ENCODE measurements around the gene GSTO2. TPM values are rescaled to one million over a fixed set of nuclear protein-coding genes. Genes with fewer than 3 reads are reported as not detected.

The GSTO2 gene
- total RNA-seq, 4 donors from 2014 or later = 0.71 to 2.3 (median 1.4) TPM; not detected in 1

- in situ Hi-C loops (cut with MboI; ENCODE audit: low sequenced_read_pairs in 4 of 4) (no loop called here), intact Hi-C loops (cut with DNase I; ENCODE audit: low total_unique reads) (loop anchor here (2.0 to 10.0 kb wide), 4 partner anchors 132 to 336 kb away; partner anchors contain the start of genes SFR1, SLK and STN1)
- DNase-seq (peak; percentile 65 to 74), ATAC-seq (peak; percentile 68)
- H3K36me3 ChIP-seq = peaks cover 0 to 21% of the 10 kb centered on the region in 2 donors
- no peaks in the 10 kb centered on the region for H3K27me3 ChIP-seq
- H3K4me3 ChIP-seq = peak within 1 kb of the TSS; percentile 75 to 87 (median 82)
- H3K27ac ChIP-seq = peak within 1 kb of the TSS; percentile 89 to 96 (median 94)
- H3K4me1 ChIP-seq = peaks cover 27 to 32% of the 10 kb centered on the region in 2 donors
- H3K9me3 ChIP-seq = no peaks in the 10 kb centered on the region
- TF ChIP-seq CTCF (IDR thresholded peaks at IDR 0.05 in 4 of 5, conservative IDR thresholded peaks at IDR 0.05 in 1 of 5) = peak in 1 of 5 experiments; percentile 16
- TF ChIP-seq POLR2A (IDR thresholded peaks at IDR 0.05) = peak; percentile 64 to 71
Measured at GRCh38 chr10:104254493-104255310, 14.3 kb upstream of the GSTO2 start, which contains the start of gene GSTO1. TSS of gene GSTO1 (plus strand) at chr10:104254892. CDS start at chr10:104254929, 37 bp downstream.

- H3K4me1 ChIP-seq = peaks cover 28 to 37% of the 10 kb centered on the region in 2 donors
- peaks cover 0 to 28% of the 10 kb centered on the region in 2 donors for H3K36me3 ChIP-seq
- TF ChIP-seq POLR2A (IDR thresholded peaks at IDR 0.05) (peak; percentile 76 to 88), CTCF (IDR thresholded peaks at IDR 0.05 in 4 of 5, conservative IDR thresholded peaks at IDR 0.05 in 1 of 5) (no peak)
- peak overlapping the region; percentile 89 to 96 (median 94) for H3K27ac ChIP-seq
- ATAC-seq (peak; percentile 85 to 86), DNase-seq (peak in 1 of 2 donors; percentile 20)
- intact Hi-C loops (cut with DNase I; ENCODE audit: low total_unique reads) = loop anchor here (2.0 to 10.0 kb wide), 3 partner anchors 133 to 337 kb away; partner anchors contain the start of genes SFR1, SLK and STN1
- H3K9me3 ChIP-seq = no peaks in the 10 kb centered on the region
- H3K27me3 ChIP-seq = no peaks in the 10 kb centered on the region
- in situ Hi-C loops (cut with MboI; ENCODE audit: low sequenced_read_pairs in 4 of 4) = no loop called here
- H3K4me3 ChIP-seq = peak overlapping the region; percentile 75 to 87 (median 82)
Measured at GRCh38 chr10:104255311-104255981, 13.5 kb upstream of the GSTO2 start.

- Histone ChIP-seq H3K4me1 (peaks cover 29 to 37% of the 10 kb centered on the region in 2 donors), H3K36me3 (peaks cover 0 to 36% of the 10 kb centered on the region in 2 donors), H3K9me3 (no peaks in the 10 kb centered on the region), H3K27ac (peak overlapping the region; percentile 89 to 96 (median 94)), H3K4me3 (peak overlapping the region in 3 of 4 donors; percentile 81 to 87 (median 83)), H3K27me3 (no peaks in the 10 kb centered on the region)
- in situ Hi-C loops (cut with MboI; ENCODE audit: low sequenced_read_pairs in 4 of 4) (no loop called here), intact Hi-C loops (cut with DNase I; ENCODE audit: low total_unique reads) (loop anchor here (5.0 to 10.0 kb wide), 2 partner anchors 134 to 292 kb away; partner anchors contain the start of genes SFR1 and SLK)
- no peak for TF ChIP-seq POLR2A (IDR thresholded peaks at IDR 0.05)
- TF ChIP-seq CTCF (IDR thresholded peaks at IDR 0.05 in 4 of 5, conservative IDR thresholded peaks at IDR 0.05 in 1 of 5) = no peak
- ATAC-seq (peak in 1 of 2 donors; percentile 23), DNase-seq (no peak)
Measured at GRCh38 chr10:104256335-104256961, 12.5 kb upstream of the GSTO2 start.

- Histone ChIP-seq H3K36me3 (peaks cover 0 to 44% of the 10 kb centered on the region in 2 donors), H3K4me3 (no peak overlapping the region), H3K4me1 (peaks cover 29 to 37% of the 10 kb centered on the region in 2 donors), H3K27ac (peak overlapping the region; percentile 8 to 96 (median 92)), H3K9me3 (no peaks in the 10 kb centered on the region), H3K27me3 (no peaks in the 10 kb centered on the region)
- TF ChIP-seq POLR2A (IDR thresholded peaks at IDR 0.05) (no peak), CTCF (IDR thresholded peaks at IDR 0.05 in 4 of 5, conservative IDR thresholded peaks at IDR 0.05 in 1 of 5) (no peak)
- intact Hi-C loops (cut with DNase I; ENCODE audit: low total_unique reads) = loop anchor here (5.0 to 10.0 kb wide), 2 partner anchors 135 to 292 kb away; partner anchors contain the start of genes SFR1 and SLK
- ATAC-seq (no peak), DNase-seq (no peak)
- in situ Hi-C loops (cut with MboI; ENCODE audit: low sequenced_read_pairs in 4 of 4) = no loop called here
Measured at GRCh38 chr10:104257235-104257634, 11.7 kb upstream of the GSTO2 start.

Data from gastrocnemius medialis (tissue), 4 donors.